ENCODE results near the gene DNER. TPM values are rescaled to one million over a fixed set of nuclear protein-coding genes. Genes with fewer than 3 reads are reported as not detected.

DNER gene
- total and polyA plus RNA-seq, 4 donors: 0.01 TPM; not detected in 3

DNA sequence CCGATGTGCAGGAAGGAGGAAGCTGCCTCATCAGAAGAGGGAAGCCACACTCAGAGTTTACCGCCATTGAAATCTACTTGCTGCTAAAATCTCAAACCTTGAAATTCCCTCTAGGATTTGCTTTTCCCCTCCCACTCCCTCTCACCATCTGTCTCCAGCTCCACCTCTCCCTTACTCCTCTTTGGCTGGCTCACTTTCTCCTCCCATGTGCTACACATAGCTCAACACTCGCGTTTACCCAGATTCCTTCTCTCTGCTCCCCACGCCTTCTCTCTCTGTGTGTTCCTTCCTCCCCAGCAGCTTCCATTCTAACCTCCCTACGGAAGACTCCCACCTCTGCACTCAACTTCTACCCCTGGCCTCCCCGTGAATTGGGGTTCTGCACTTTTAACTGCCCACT lies 143.1 kb downstream of the DNER start:
- no peak for DNase-seq (ENCODE audit: low spot score)
- TF ChIP-seq HNF4A (conservative IDR thresholded peaks at IDR 0.05) (no peak), FOXA1 (IDR thresholded peaks at IDR 0.05) (no peak), TAF1 (conservative IDR thresholded peaks at IDR 0.05) (no peak), YY1 (IDR thresholded peaks at IDR 0.05) (no peak), RXRA (IDR thresholded peaks at IDR 0.05) (no peak), FOXA2 (IDR thresholded peaks at IDR 0.05) (no peak), CTCF (IDR thresholded peaks at IDR 0.05; ENCODE audit: low read depth, low read length, missing input control) (no peak), SP1 (IDR thresholded peaks at IDR 0.05) (no peak), EGR1 (IDR thresholded peaks at IDR 0.05; ENCODE audit: low read depth in 2 of 2) (no peak), HNF4G (IDR thresholded peaks at IDR 0.05) (no peak), GABPA (IDR thresholded peaks at IDR 0.05 in 1 of 2, conservative IDR thresholded peaks at IDR 0.05 in 1 of 2) (no peak), NR2F2 (IDR thresholded peaks at IDR 0.05) (no peak), JUND (IDR thresholded peaks at IDR 0.05) (no peak), RAD21 (IDR thresholded peaks at IDR 0.05) (no peak), ATF3 (IDR thresholded peaks at IDR 0.05) (no peak)
- TF ChIP-seq, protein P1, sequence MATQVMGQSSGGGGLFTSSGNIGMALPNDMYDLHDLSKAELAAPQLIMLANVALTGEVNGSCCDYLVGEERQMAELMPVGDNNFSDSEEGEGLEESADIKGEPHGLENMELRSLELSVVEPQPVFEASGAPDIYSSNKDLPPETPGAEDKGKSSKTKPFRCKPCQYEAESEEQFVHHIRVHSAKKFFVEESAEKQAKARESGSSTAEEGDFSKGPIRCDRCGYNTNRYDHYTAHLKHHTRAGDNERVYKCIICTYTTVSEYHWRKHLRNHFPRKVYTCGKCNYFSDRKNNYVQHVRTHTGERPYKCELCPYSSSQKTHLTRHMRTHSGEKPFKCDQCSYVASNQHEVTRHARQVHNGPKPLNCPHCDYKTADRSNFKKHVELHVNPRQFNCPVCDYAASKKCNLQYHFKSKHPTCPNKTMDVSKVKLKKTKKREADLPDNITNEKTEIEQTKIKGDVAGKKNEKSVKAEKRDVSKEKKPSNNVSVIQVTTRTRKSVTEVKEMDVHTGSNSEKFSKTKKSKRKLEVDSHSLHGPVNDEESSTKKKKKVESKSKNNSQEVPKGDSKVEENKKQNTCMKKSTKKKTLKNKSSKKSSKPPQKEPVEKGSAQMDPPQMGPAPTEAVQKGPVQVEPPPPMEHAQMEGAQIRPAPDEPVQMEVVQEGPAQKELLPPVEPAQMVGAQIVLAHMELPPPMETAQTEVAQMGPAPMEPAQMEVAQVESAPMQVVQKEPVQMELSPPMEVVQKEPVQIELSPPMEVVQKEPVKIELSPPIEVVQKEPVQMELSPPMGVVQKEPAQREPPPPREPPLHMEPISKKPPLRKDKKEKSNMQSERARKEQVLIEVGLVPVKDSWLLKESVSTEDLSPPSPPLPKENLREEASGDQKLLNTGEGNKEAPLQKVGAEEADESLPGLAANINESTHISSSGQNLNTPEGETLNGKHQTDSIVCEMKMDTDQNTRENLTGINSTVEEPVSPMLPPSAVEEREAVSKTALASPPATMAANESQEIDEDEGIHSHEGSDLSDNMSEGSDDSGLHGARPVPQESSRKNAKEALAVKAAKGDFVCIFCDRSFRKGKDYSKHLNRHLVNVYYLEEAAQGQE (IDR thresholded peaks at IDR 0.05): no peak
- TF ChIP-seq, protein P2, sequence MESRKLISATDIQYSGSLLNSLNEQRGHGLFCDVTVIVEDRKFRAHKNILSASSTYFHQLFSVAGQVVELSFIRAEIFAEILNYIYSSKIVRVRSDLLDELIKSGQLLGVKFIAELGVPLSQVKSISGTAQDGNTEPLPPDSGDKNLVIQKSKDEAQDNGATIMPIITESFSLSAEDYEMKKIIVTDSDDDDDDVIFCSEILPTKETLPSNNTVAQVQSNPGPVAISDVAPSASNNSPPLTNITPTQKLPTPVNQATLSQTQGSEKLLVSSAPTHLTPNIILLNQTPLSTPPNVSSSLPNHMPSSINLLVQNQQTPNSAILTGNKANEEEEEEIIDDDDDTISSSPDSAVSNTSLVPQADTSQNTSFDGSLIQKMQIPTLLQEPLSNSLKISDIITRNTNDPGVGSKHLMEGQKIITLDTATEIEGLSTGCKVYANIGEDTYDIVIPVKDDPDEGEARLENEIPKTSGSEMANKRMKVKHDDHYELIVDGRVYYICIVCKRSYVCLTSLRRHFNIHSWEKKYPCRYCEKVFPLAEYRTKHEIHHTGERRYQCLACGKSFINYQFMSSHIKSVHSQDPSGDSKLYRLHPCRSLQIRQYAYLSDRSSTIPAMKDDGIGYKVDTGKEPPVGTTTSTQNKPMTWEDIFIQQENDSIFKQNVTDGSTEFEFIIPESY (IDR thresholded peaks at IDR 0.05): no peak
- no peak overlapping the region for H3K4me3 ChIP-seq (ENCODE audit: low read depth in 1 of 3, low read length in 3 of 3)
- no peaks in the 10 kb centered on the region for H3K4me1 ChIP-seq (ENCODE audit: control insufficient read depth in 4 of 4, insufficient read depth in 4 of 4, low read length in 3 of 4)
- WGBS: 77% methylated on average over 7 of the region's 7 CpGs
- no peak overlapping the region for H3K27ac ChIP-seq (ENCODE audit: low read depth in 1 of 2, low read length in 2 of 2)
- H3K9ac ChIP-seq (ENCODE audit: low read depth in 1 of 2, low read length in 2 of 2): no peak overlapping the region
- H3K36me3 ChIP-seq (ENCODE audit: control insufficient read depth in 4 of 4, insufficient read depth in 3 of 4, low read depth in 1 of 4, low read length in 3 of 4): no peaks in the 10 kb centered on the region
- H3K27me3 ChIP-seq (ENCODE audit: control insufficient read depth in 4 of 4, insufficient read depth in 4 of 4, low read length in 3 of 4): no peaks in the 10 kb centered on the region
- no peaks in the 10 kb centered on the region for H3K9me3 ChIP-seq (ENCODE audit: control insufficient read depth in 4 of 4, low read length in 3 of 4)

- H3K9ac ChIP-seq (ENCODE audit: low read depth in 1 of 2, low read length in 2 of 2): no peak overlapping the region
- DNase-seq (ENCODE audit: low spot score): no peak
- H3K27me3 ChIP-seq (ENCODE audit: control insufficient read depth in 4 of 4, insufficient read depth in 4 of 4, low read length in 3 of 4): no peaks in the 10 kb centered on the region
- H3K36me3 ChIP-seq (ENCODE audit: control insufficient read depth in 4 of 4, insufficient read depth in 3 of 4, low read depth in 1 of 4, low read length in 3 of 4): no peaks in the 10 kb centered on the region
- TF ChIP-seq MAX (IDR thresholded peaks at IDR 0.05): no peak
- TF ChIP-seq HNF4A (conservative IDR thresholded peaks at IDR 0.05): no peak
- no peak for TF ChIP-seq RAD21 (IDR thresholded peaks at IDR 0.05)
- TF ChIP-seq NR2F2 (IDR thresholded peaks at IDR 0.05): no peak
- no peaks in the 10 kb centered on the region for H3K9me3 ChIP-seq (ENCODE audit: control insufficient read depth in 4 of 4, low read length in 3 of 4)
- 82% methylated on average over 2 of the region's 2 CpGs for WGBS
- H3K27ac ChIP-seq (ENCODE audit: low read depth in 1 of 2, low read length in 2 of 2): no peak overlapping the region
- no peaks in the 10 kb centered on the region for H3K4me1 ChIP-seq (ENCODE audit: control insufficient read depth in 4 of 4, insufficient read depth in 4 of 4, low read length in 3 of 4)
- H3K4me3 ChIP-seq (ENCODE audit: low read depth in 1 of 3, low read length in 3 of 3): no peak overlapping the region
Observed at GRCh38 chr2:229566370-229566769, 148.0 kb downstream of the DNER start.
